ENCODE results near the gene MS4A15.

The MS4A15 gene

GRCh38 chr11:60788401-60789125 lies 31.9 kb downstream of the MS4A15 start:
- FAIRE-seq (no peak), DNase-seq (ENCODE audit: insufficient read length, low spot score) (no peak)
- TF ChIP-seq POLR2A (IDR thresholded peaks at IDR 0.05; ENCODE audit: low read depth, low read length) = no peak

GRCh38 chr11:60790726-60791125 lies 34.1 kb downstream of the MS4A15 start:
- no peak for DNase-seq (ENCODE audit: insufficient read length, low spot score)
- no peak for FAIRE-seq
- TF ChIP-seq POLR2A (IDR thresholded peaks at IDR 0.05; ENCODE audit: low read depth, low read length) = no peak

- DNase-seq (ENCODE audit: insufficient read length, low spot score) (no peak), FAIRE-seq (no peak)
- TF ChIP-seq POLR2A (IDR thresholded peaks at IDR 0.05; ENCODE audit: low read depth, low read length) = no peak
These were observed 34.7 kb downstream of the MS4A15 start for GRCh38 chr11:60791153-60791933.

GRCh38 chr11:60792521-60792920 lies 35.9 kb downstream of the MS4A15 start:
- DNase-seq (ENCODE audit: insufficient read length, low spot score) (no peak), FAIRE-seq (no peak)
- TF ChIP-seq POLR2A (IDR thresholded peaks at IDR 0.05; ENCODE audit: low read depth, low read length) = no peak

GRCh38 chr11:60795291-60795690 lies 38.6 kb downstream of the MS4A15 start:
- DNase-seq (ENCODE audit: insufficient read length, low spot score) = no peak
- FAIRE-seq = no peak
- no peak for TF ChIP-seq POLR2A (IDR thresholded peaks at IDR 0.05; ENCODE audit: low read depth, low read length)

- no peak for TF ChIP-seq POLR2A (IDR thresholded peaks at IDR 0.05; ENCODE audit: low read depth, low read length)
- no peak for FAIRE-seq
- DNase-seq (ENCODE audit: insufficient read length, low spot score) = no peak
These were observed 41.4 kb downstream of the MS4A15 start for GRCh38 chr11:60797846-60798630.

- TF ChIP-seq POLR2A (IDR thresholded peaks at IDR 0.05; ENCODE audit: low read depth, low read length) = no peak
- DNase-seq (ENCODE audit: insufficient read length, low spot score) (no peak), FAIRE-seq (no peak)
These were observed 42.0 kb downstream of the MS4A15 start for GRCh38 chr11:60798631-60799030.

GRCh38 chr11:60801194-60801593 lies 44.5 kb downstream of the MS4A15 start:
- DNase-seq (ENCODE audit: insufficient read length, low spot score) (no peak), FAIRE-seq (no peak)
- TF ChIP-seq POLR2A (IDR thresholded peaks at IDR 0.05; ENCODE audit: low read depth, low read length) = no peak

- TF ChIP-seq POLR2A (IDR thresholded peaks at IDR 0.05; ENCODE audit: low read depth, low read length) = no peak
- DNase-seq (ENCODE audit: insufficient read length, low spot score) (no peak), FAIRE-seq (no peak)
These were observed 46.7 kb downstream of the MS4A15 start for GRCh38 chr11:60803273-60803936.

GRCh38 chr11:60809249-60809648 lies 52.6 kb downstream of the MS4A15 start:
- DNase-seq (ENCODE audit: insufficient read length, low spot score) = no peak
- TF ChIP-seq POLR2A (IDR thresholded peaks at IDR 0.05; ENCODE audit: low read depth, low read length) = no peak
- no peak for FAIRE-seq

GRCh38 chr11:60809691-60810090 lies 53.0 kb downstream of the MS4A15 start:
- no peak for TF ChIP-seq POLR2A (IDR thresholded peaks at IDR 0.05; ENCODE audit: low read depth, low read length)
- FAIRE-seq (no peak), DNase-seq (ENCODE audit: insufficient read length, low spot score) (no peak)

GRCh38 chr11:60810151-60810550 lies 53.5 kb downstream of the MS4A15 start:
- no peak for DNase-seq (ENCODE audit: insufficient read length, low spot score)
- no peak for TF ChIP-seq POLR2A (IDR thresholded peaks at IDR 0.05; ENCODE audit: low read depth, low read length)
- no peak for FAIRE-seq

- FAIRE-seq = no peak
- DNase-seq (ENCODE audit: insufficient read length, low spot score) = no peak
- no peak for TF ChIP-seq POLR2A (IDR thresholded peaks at IDR 0.05; ENCODE audit: low read depth, low read length)
These were observed 53.9 kb downstream of the MS4A15 start for GRCh38 chr11:60810569-60810968.

- FAIRE-seq = no peak
- TF ChIP-seq POLR2A (IDR thresholded peaks at IDR 0.05; ENCODE audit: low read depth, low read length) = no peak
- no peak for DNase-seq (ENCODE audit: insufficient read length, low spot score)
These were observed 56.7 kb downstream of the MS4A15 start for GRCh38 chr11:60813324-60813723.
